Esophagus (tissue), 2 donors: ENCODE measurements around the gene HSD17B2. TPM values are rescaled to one million over a fixed set of nuclear protein-coding genes. Genes with fewer than 3 reads are reported as not detected.
"Not testable (repeated sequence)": the region's sequence is repeated elsewhere in the genome, so short reads cannot be mapped to it uniquely, and the experiment has no call there.

Source experiments
- H3K27ac ChIP-seq, 2 donors: one replicate each; pipeline ENCODE4 v1.5.1; 2013; ENCODE audit warnings: low read depth in 2 of 2, mild to moderate bottlenecking in 2 of 2, inconsistent platforms in 1 of 2, low read length in 1 of 2, moderate library complexity in 1 of 2
- H3K27me3 ChIP-seq, 2 donors: one replicate each; pipeline ENCODE4 v1.6.1; 2013; ENCODE audit warnings: low read length in 2 of 2, control low read depth in 1 of 2, mild to moderate bottlenecking in 1 of 2; ENCODE audit not compliant: insufficient read depth in 2 of 2, control insufficient read depth in 1 of 2
- H3K36me3 ChIP-seq, 2 donors: one replicate each; pipeline ENCODE4 v1.6.1; 2013; ENCODE audit warnings: low read length in 1 of 2; ENCODE audit not compliant: control insufficient read depth in 2 of 2, insufficient read depth in 2 of 2
- H3K4me1 ChIP-seq, 2 donors: one replicate each; pipeline ENCODE4 v1.6.1; 2013; ENCODE audit warnings: low read length in 1 of 2; ENCODE audit not compliant: control insufficient read depth in 2 of 2, insufficient read depth in 2 of 2
- H3K4me3 ChIP-seq, 2 donors: one replicate each; pipeline ENCODE4 v1.5.1; 2013; ENCODE audit warnings: low read length in 2 of 2, mild to moderate bottlenecking in 2 of 2, low read depth in 1 of 2, moderate library complexity in 1 of 2
- H3K9me3 ChIP-seq, 2 donors: one replicate each; pipeline ENCODE4 v1.6.1; 2013; ENCODE audit warnings: mild to moderate bottlenecking in 2 of 2, low read depth in 1 of 2, low read length in 1 of 2, moderate library complexity in 1 of 2; ENCODE audit not compliant: control insufficient read depth in 2 of 2, insufficient read depth in 1 of 2
- WGBS, 2 donors: extraction: QIAGEN DNeasy Blood & Tissue Kit; methylation state at CpG; one replicate each; pipeline ENCODE4 v1.1.7; 2013; 5-methylcytosine and 5-hydroxymethylcytosine counted together
- polyA plus RNA-seq, 2 donors: library from polyadenylated mRNA; stranded (reverse); fragments of 200-250 nt; gene quantifications; one replicate each; pipeline ENCODE4 v1.2.3, GENCODE V29; 2013
- donor health status: healthy with polysubstance abuse.
- donor health status: Bipolar disorder and iron deficiency.

Gene HSD17B2
- polyA plus RNA-seq, 2 donors, result 1.0 to 9.5 TPM

DNA sequence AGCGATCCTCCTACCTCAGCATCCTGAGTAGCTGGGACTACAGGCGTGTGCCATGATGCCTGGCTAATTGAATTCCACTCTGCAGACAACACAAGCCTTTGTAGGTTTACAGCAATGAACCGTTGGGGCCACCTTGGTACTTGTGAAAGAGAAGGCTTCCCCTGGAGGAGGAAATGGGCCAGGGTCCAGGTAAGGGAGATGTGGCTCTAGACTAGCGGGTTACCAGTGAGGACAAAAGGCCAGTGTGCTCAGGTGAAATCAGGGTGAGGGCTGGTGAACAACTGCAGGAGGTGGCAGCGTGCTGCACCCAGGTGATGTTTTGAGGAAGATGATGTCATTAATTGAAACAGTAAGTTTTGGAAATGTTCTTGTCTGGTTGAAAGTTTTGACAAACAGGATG is 30.5 kb upstream of the HSD17B2 start:
- peaks cover 0 to 4% of the 10 kb centered on the region in 2 donors for H3K4me1 ChIP-seq
- no peaks in the 10 kb centered on the region for H3K27me3 ChIP-seq
- peaks cover 5 to 8% of the 10 kb centered on the region in 2 donors for H3K36me3 ChIP-seq
- no peak overlapping the region for H3K27ac ChIP-seq
- WGBS, 2 donors, result 87 to 89% methylated on average over 5 of the region's 5 CpGs
- H3K4me3 ChIP-seq, result no peak overlapping the region
- peaks cover 0 to 4% of the 10 kb centered on the region in 2 donors for H3K9me3 ChIP-seq

DNA sequence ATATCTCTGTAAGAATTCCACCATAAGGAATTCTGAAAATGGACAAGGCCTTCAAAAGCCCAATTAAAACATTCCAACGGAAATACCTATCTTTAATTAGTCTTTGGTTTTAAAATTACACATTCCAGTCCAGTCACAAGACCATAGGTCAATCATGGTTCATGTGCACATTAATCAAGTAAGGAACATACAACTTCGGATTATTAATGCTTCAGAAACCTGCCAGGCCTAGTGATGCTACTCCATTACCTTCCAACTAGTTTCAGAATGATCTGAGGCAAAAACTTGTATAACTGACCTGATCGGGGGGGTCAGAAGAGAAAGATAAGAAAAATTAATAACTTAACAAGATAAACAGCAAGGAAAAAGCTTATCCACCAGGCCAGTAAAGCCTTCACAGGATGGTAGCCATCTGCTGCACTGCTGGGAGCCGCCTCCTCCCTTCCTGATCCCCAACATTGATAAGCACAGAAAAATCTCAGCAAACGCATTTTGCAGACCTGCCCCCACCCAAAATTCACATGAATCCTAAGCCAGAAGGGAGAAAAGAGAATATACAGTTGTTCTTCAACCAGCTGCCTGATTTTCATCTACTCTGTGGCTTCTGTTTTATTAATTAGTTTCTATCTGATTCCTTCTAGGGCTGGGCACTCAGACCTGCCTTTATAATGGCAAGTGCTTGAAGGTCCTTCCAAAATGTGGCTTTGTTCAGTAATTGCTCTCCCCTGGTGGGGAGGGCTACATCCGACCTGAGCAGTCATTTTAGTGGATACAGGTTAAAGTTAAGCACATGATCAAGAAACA is 29.8 kb upstream of the HSD17B2 start:
- H3K36me3 ChIP-seq, result peaks cover 3% of the 10 kb centered on the region in 2 donors
- peaks cover 0 to 4% of the 10 kb centered on the region in 2 donors for H3K9me3 ChIP-seq
- H3K27ac ChIP-seq, result no peak overlapping the region
- WGBS, 2 donors, result 75 to 76% methylated on average over 6 of the region's 6 CpGs
- no peaks in the 10 kb centered on the region for H3K27me3 ChIP-seq
- peaks cover 0 to 4% of the 10 kb centered on the region in 2 donors for H3K4me1 ChIP-seq
- no peak overlapping the region for H3K4me3 ChIP-seq

DNA sequence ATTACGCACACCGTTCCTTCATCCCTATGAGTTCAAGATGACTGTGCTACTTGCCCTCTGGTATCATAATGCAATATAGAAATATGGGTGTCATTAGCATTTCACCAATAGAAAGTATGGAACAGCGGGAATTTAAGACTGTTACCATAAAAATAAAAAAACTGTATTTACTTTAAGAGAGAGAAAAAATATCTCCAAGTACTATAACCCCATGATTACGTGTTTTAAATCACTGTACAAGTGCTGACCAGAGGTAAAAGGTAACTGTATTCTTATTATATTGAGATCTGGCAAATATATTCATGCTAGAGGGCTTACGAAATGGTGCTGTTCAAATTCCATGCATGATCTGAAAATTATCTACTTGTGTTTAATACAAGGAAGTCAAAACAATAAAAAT is 29.0 kb upstream of the HSD17B2 start:
- peaks cover 0 to 4% of the 10 kb centered on the region in 2 donors for H3K9me3 ChIP-seq
- H3K4me3 ChIP-seq, result no peak overlapping the region
- 90 to 96% methylated on average over 5 of the region's 5 CpGs for WGBS, 2 donors
- peaks cover 0 to 4% of the 10 kb centered on the region in 2 donors for H3K4me1 ChIP-seq
- no peak overlapping the region for H3K27ac ChIP-seq
- peaks cover 3% of the 10 kb centered on the region in 2 donors for H3K36me3 ChIP-seq
- no peaks in the 10 kb centered on the region for H3K27me3 ChIP-seq

DNA sequence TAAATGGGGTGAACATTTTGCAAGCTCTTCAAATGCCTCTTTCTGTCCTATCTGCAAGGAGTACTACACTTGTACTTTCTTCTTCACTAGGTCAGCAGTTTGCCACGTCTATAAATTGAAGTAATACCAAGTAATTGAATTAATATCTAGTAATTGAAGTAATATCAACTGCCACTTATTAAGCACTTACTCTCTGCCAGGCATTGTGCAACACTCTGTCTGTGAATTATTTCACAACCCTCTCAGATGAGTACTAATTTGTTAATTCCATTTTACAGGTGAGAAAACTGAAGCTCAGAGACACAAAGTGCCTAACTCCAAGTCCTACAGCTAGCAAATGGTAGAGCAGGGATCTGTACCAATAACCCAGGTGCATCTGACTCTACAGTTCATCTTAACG is 27.9 kb upstream of the HSD17B2 start:
- H3K9me3 ChIP-seq, result peaks cover 0 to 7% of the 10 kb centered on the region in 2 donors
- WGBS, 2 donors, result 81 to 84% methylated on average over 2 of the region's 2 CpGs

DNA sequence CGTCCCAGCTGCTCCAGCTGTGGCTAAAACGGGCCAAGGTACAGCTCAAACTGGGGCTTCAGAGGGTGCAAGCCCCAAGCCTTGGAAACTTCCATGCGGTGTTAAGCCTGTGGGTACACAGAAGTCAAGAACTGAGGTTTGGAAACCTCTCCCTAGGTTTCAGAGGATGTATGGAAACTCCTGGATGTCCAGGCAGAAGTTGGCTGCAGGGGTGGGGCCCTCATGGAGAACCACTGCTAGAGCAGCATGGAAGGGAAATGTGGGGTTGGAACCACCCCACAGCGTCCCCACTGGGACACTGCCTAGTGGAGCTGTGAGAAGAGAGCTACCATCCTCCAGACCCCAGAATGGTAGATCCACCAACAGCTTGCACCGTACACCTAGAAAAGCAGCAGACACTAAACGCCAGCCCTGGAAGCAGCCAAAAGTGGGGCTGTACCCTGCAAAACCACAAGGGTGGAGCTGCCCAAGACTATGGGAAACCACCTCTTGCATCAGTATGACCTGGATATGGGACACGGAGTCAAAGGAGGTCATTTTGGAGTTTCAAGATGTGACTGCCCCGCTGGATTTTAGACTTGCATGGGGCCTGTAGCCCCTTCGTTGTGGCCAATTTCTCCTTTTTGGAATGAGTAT is 26.0 kb upstream of the HSD17B2 start:
- peaks cover 0 to 3% of the 10 kb centered on the region in 2 donors for H3K4me1 ChIP-seq
- WGBS, 2 donors, result 94 to 95% methylated on average over 9 of the region's 9 CpGs
- no peak overlapping the region for H3K27ac ChIP-seq

More for the DNA sequence above, 27.9 kb upstream of the HSD17B2 start:
- Histone ChIP-seq H3K27me3 (no peaks in the 10 kb centered on the region), H3K4me1 (peaks cover 0 to 3% of the 10 kb centered on the region in 2 donors), H3K36me3 (peaks cover 3% of the 10 kb centered on the region in 2 donors), H3K4me3 (no peak overlapping the region), H3K27ac (no peak overlapping the region)

DNA sequence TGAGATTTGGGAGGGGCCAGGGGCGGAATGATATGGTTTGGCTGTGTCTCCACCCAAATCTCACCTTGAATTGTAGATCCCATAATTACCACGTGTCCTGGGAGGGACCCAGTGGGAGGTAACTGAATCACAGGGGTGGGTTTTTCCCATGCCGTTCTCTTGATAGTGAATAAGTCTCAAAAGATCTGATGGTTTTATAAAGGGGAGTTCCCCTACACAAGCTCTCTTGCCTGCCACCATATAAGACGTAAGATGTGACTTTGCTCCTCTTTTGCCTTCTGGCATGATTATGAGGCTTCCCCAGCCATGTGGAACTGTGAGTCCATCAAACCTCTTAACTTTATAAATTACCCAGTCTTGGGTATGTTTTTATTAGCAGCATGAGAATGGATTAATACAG is 25.3 kb upstream of the HSD17B2 start:
- not testable (repeated sequence) for H3K9me3 ChIP-seq, H3K27me3 ChIP-seq, H3K4me1 ChIP-seq, H3K27ac ChIP-seq, H3K4me3 ChIP-seq, H3K36me3 ChIP-seq
- 78 to 79% methylated on average over 4 of the region's 4 CpGs for WGBS, 2 donors

More for the DNA sequence above, 26.0 kb upstream of the HSD17B2 start:
- Histone ChIP-seq H3K9me3 (peaks cover 0 to 7% of the 10 kb centered on the region in 2 donors), H3K4me3 (no peak overlapping the region), H3K36me3 (peaks cover 2 to 3% of the 10 kb centered on the region in 2 donors), H3K27me3 (no peaks in the 10 kb centered on the region)

DNA sequence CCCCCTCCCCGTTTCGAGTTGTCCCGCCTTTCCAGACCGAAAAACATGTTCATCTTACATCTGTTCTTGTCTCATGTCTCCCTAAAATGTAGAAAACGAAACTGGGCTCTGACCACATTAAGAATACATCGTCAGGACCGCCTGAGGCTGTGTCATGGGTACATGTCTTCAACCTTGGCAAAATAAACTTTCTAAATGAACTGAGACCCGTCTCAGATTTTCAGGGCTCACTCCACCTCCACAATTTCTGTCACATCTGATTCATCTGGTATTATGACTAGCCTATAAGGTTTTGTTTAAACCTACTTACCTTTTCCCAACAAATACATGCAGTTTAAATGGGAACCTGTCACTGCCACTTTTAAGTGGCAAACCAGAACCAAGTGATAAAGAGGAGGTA is 24.4 kb upstream of the HSD17B2 start:
- Histone ChIP-seq H3K9me3 (peaks cover 0 to 7% of the 10 kb centered on the region in 2 donors), H3K4me3 (peak overlapping the region; percentile 73 to 75), H3K27me3 (no peaks in the 10 kb centered on the region), H3K4me1 (peaks cover 0 to 3% of the 10 kb centered on the region in 2 donors), H3K27ac (peak overlapping the region; percentile 40 to 67), H3K36me3 (no peaks in the 10 kb centered on the region)
- WGBS, 2 donors, result 50 to 56% methylated on average over 8 of the region's 8 CpGs

DNA sequence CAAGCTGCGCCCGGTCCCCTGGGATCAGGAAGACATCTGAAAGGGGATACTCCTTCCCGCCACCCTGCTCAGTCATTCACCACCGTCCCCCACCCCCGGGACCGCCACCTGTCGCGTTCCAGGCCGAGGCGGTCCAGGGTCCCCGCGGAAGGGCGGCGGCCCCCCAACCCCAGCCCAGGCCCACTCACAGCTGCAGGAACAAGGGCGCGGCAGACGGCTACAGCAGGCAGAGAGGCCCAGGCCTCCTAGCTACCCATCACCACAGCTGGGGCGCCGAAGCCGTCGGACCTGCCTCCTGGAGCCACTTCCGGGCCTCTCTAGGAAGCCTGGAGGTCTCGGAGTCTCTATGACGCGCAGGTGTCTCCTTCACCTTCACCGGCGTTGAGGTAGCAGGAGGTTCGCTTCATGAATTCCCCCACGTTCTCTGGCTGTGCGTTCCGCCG is 23.8 kb upstream of the HSD17B2 start, which contains the start of gene SDR42E1:
TSS of gene SDR42E1 (minus strand) at position 272 of the 443 bp plus-strand sequence. CDS start 10,612 bp downstream, outside the sequence.
- Histone ChIP-seq H3K36me3 (no peaks in the 10 kb centered on the region), H3K27me3 (no peaks in the 10 kb centered on the region), H3K4me1 (peaks cover 0 to 3% of the 10 kb centered on the region in 2 donors), H3K27ac (peak within 1 kb of the TSS; percentile 40 to 67), H3K4me3 (peak within 1 kb of the TSS; percentile 73 to 75), H3K9me3 (peaks cover 0 to 7% of the 10 kb centered on the region in 2 donors)
- 7 to 8% methylated on average over 32 of the region's 32 CpGs for WGBS, 2 donors

DNA sequence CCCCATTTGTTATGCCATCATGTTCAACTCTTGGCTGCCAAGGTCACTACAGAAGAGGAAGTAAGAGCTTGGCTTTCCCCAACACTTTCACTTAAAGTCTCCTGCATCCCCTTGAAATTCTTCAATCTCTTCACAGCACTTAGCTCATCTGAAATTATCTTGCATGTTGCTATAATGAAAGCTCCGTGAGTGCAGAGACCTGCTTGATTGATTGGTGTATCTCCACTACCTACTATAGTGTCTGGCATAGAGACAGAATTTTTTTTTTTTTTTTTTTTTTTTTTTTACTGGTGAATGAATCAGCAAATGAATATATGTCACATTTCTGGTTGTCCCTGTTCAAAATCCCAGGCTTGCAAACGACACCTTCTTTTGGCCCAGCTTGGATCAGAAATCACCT is 21.9 kb upstream of the HSD17B2 start:
- H3K9me3 ChIP-seq, result peaks cover 0 to 7% of the 10 kb centered on the region in 2 donors
- H3K27me3 ChIP-seq, result no peaks in the 10 kb centered on the region
- no peak overlapping the region for H3K27ac ChIP-seq
- no peak overlapping the region for H3K4me3 ChIP-seq
- H3K4me1 ChIP-seq, result peaks cover 0 to 3% of the 10 kb centered on the region in 2 donors
- no peaks in the 10 kb centered on the region for H3K36me3 ChIP-seq
- WGBS, 2 donors, result 46 to 52% methylated on average over 2 of the region's 2 CpGs
